GM12878 (cell line): ENCODE data around the gene POLR1A.

ENCODE experiments used
- CBX5 ChIP-seq: sonication (generic); IDR thresholded peaks from 2 replicates; pipeline ENCODE4 v1.6.1; 2016; ENCODE audit warnings: low read depth, moderate library complexity, mild to moderate bottlenecking, inconsistent platforms
- EED ChIP-seq: sonication (generic); IDR thresholded peaks from 2 replicates; pipeline ENCODE4 v1.6.1; 2016; ENCODE audit warnings: antibody characterized with exemption, low read depth
- GABPA ChIP-seq: IDR thresholded peaks from 2 replicates; pipeline ENCODE4 v1.6.1; 2014; ENCODE audit warnings: antibody characterized with exemption, low read depth, mild to moderate bottlenecking, inconsistent platforms
- PML ChIP-seq: IDR thresholded peaks from 2 replicates; pipeline ENCODE4 v1.6.1; 2012; ENCODE audit warnings: low read length, inconsistent platforms
- RFX5 ChIP-seq: IDR thresholded peaks from 2 replicates; pipeline ENCODE4 v1.6.1; 2011; ENCODE audit warnings: low read depth, low read length, improper control_type of control experiment
- SREBF2 ChIP-seq: IDR thresholded peaks from 2 replicates; pipeline ENCODE4 v1.6.1; 2012; ENCODE audit warnings: mild to moderate bottlenecking, low read length
- USF1 ChIP-seq: IDR thresholded peaks from 2 replicates; pipeline ENCODE4 v1.6.1; 2011; ENCODE audit warnings: borderline replicate concordance, low read depth, mild to moderate bottlenecking, moderate library complexity, mixed read lengths, low read length; ENCODE audit not compliant: insufficient read depth; ENCODE audit errors: extremely low read length
- ZZZ3 ChIP-seq: IDR thresholded peaks from 2 replicates; pipeline ENCODE4 v1.6.1; 2011; ENCODE audit warnings: low read depth; ENCODE audit not compliant: control insufficient read depth, insufficient read length
- TF ChIP-seq, protein P1 (sequence below): fragments of 450-650 bp; IDR thresholded peaks from 2 replicates; pipeline ENCODE4 v1.6.1; 2014; ENCODE audit warnings: mild to moderate bottlenecking
- TF ChIP-seq, protein P2 (sequence below), 3 experiments: IDR thresholded peaks in 2 of 3; conservative IDR thresholded peaks in 1 of 3; 2 replicates each; pipeline ENCODE4 v1.5.1; 2011; ENCODE audit warnings: low read depth in 3 of 3, low read length in 3 of 3, mild to moderate bottlenecking in 3 of 3, control low read depth in 2 of 3, moderate library complexity in 2 of 3, inconsistent platforms in 1 of 3, mixed read lengths in 1 of 3; ENCODE audit not compliant: control insufficient read depth in 2 of 3, insufficient read depth in 1 of 3; ENCODE audit errors: extremely low read depth in 1 of 3

DNA sequence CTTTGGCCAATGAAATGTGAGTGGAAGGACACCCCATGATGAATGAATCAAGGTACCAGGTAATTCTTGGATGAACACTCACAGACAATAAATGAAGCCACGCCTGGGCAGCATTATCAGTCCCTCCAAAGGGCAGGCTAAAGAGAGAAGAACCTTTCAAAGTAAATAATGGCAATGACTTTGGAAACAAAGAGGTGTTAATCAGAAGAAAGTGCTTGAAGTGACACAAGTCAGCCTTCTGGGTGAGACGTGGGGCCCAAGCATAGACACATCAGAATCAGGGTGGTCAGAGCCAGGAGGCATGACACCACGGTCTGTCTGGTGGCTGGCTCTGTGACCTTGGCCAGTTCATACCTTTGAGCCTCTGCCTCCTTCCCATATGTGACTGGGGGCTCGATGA, 103.3 kb downstream of the POLR1A start:
- TF ChIP-seq SREBF2 (no peak), CBX5 (no peak), RFX5 (no peak), USF1 (no peak), GABPA (no peak), EED (no peak), ZZZ3 (no peak), PML (no peak)
- TF ChIP-seq, protein P1, sequence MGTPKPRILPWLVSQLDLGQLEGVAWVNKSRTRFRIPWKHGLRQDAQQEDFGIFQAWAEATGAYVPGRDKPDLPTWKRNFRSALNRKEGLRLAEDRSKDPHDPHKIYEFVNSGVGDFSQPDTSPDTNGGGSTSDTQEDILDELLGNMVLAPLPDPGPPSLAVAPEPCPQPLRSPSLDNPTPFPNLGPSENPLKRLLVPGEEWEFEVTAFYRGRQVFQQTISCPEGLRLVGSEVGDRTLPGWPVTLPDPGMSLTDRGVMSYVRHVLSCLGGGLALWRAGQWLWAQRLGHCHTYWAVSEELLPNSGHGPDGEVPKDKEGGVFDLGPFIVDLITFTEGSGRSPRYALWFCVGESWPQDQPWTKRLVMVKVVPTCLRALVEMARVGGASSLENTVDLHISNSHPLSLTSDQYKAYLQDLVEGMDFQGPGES = no peak
- TF ChIP-seq, protein P2, sequence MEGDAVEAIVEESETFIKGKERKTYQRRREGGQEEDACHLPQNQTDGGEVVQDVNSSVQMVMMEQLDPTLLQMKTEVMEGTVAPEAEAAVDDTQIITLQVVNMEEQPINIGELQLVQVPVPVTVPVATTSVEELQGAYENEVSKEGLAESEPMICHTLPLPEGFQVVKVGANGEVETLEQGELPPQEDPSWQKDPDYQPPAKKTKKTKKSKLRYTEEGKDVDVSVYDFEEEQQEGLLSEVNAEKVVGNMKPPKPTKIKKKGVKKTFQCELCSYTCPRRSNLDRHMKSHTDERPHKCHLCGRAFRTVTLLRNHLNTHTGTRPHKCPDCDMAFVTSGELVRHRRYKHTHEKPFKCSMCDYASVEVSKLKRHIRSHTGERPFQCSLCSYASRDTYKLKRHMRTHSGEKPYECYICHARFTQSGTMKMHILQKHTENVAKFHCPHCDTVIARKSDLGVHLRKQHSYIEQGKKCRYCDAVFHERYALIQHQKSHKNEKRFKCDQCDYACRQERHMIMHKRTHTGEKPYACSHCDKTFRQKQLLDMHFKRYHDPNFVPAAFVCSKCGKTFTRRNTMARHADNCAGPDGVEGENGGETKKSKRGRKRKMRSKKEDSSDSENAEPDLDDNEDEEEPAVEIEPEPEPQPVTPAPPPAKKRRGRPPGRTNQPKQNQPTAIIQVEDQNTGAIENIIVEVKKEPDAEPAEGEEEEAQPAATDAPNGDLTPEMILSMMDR (IDR thresholded peaks at IDR 0.05 in 2 of 3, conservative IDR thresholded peaks at IDR 0.05 in 1 of 3; ENCODE audit: control insufficient read depth in 2 of 3, extremely low read depth in 1 of 3, insufficient read depth in 1 of 3, low read depth in 3 of 3, low read length in 3 of 3) = no peak
